HepG2 (cell line): ENCODE measurements around the gene C20orf144. TPM values are rescaled to one million over a fixed set of nuclear protein-coding genes. Genes with fewer than 3 reads are reported as not detected.

Experiments
- ARNT2 ChIP-seq: sonication (generic); formaldehyde crosslinking; IDR thresholded peaks from 2 replicates; pipeline ENCODE4 v1.8.0; 2022; ENCODE audit warnings: mild to moderate bottlenecking, low read depth, missing genetic modification reagents, moderate library complexity
- ATF7-NPFF ChIP-seq: sonication (generic); formaldehyde crosslinking; IDR thresholded peaks from 2 replicates; pipeline ENCODE4 v1.8.1; 2023; ENCODE audit warnings: mild to moderate bottlenecking, low read depth, missing genetic modification reagents, moderate library complexity
- BATF2 ChIP-seq: sonication (generic); formaldehyde crosslinking; IDR thresholded peaks from 2 replicates; pipeline ENCODE4 v1.8.0; 2022; ENCODE audit warnings: mild to moderate bottlenecking, missing genetic modification reagents, moderate library complexity
- BCL3 ChIP-seq: sonication (generic); formaldehyde crosslinking; IDR thresholded peaks from 2 replicates; pipeline ENCODE4 v1.5.1; 2020; ENCODE audit warnings: mild to moderate bottlenecking, missing genetic modification reagents, moderate library complexity
- CCDC6 ChIP-seq: sonication (generic); formaldehyde crosslinking; IDR thresholded peaks from 2 replicates; pipeline ENCODE4 v1.8.1; 2022; ENCODE audit warnings: mild to moderate bottlenecking, missing genetic modification reagents, moderate library complexity
- CERS6 ChIP-seq: sonication (generic); formaldehyde crosslinking; IDR thresholded peaks from 2 replicates; pipeline ENCODE4 v1.5.0; 2020; ENCODE audit warnings: missing genetic modification reagents
- HMG20B ChIP-seq: conservative IDR thresholded peaks from 2 replicates; pipeline ENCODE4 v1.6.1; 2016; ENCODE audit warnings: missing genetic modification reagents, missing compliant biosample characterization
- HNRNPL ChIP-seq: fragments of 200-400 bp; formaldehyde crosslinking; IDR thresholded peaks from 2 replicates; pipeline ENCODE4 v1.6.1; 2017; ENCODE audit warnings: mild to moderate bottlenecking, low read depth, low read length
- HOXA9 ChIP-seq: sonication (generic); formaldehyde crosslinking; IDR thresholded peaks from 2 replicates; pipeline ENCODE4 v1.8.1; 2022; ENCODE audit warnings: missing genetic modification reagents, mild to moderate bottlenecking, moderate library complexity, borderline replicate concordance
- KDM4B ChIP-seq: sonication (generic); formaldehyde crosslinking; IDR thresholded peaks from 2 replicates; pipeline ENCODE4 v1.4.0; 2020; ENCODE audit warnings: missing genetic modification reagents
- KMT2B ChIP-seq: IDR thresholded peaks from 2 replicates; pipeline ENCODE4 v1.6.1; 2016; ENCODE audit warnings: missing genetic modification reagents, missing compliant biosample characterization
- MTF1 ChIP-seq: sonication (generic); formaldehyde crosslinking; IDR thresholded peaks from 2 replicates; pipeline ENCODE4 v1.5.0; 2020; ENCODE audit warnings: missing genetic modification reagents
- NBN ChIP-seq: fragments of 450-650 bp; conservative IDR thresholded peaks from 2 replicates; pipeline ENCODE4 v1.6.1; 2017
- NCOA1 ChIP-seq: sonication (generic); formaldehyde crosslinking; IDR thresholded peaks from 2 replicates; pipeline ENCODE4 v1.9.0; 2021; ENCODE audit warnings: missing genetic modification reagents
- NFATC3 ChIP-seq: sonication (generic); formaldehyde crosslinking; IDR thresholded peaks from 2 replicates; pipeline ENCODE4 v1.5.1; 2020; ENCODE audit warnings: mild to moderate bottlenecking, missing genetic modification reagents
- NONO ChIP-seq, 2 experiments: fragments of 450-650 bp in 1 of 2; sonication (generic) in 1 of 2; formaldehyde crosslinking in 1 of 2; IDR thresholded peaks in 1 of 2; conservative IDR thresholded peaks in 1 of 2; 2 replicates each; pipeline versions ENCODE4 v1.6.1 to v1.8.0; 2017 to 2022; ENCODE audit warnings: mild to moderate bottlenecking in 1 of 2, missing genetic modification reagents in 1 of 2, moderate library complexity in 1 of 2
- PPARG ChIP-seq: conservative IDR thresholded peaks from 2 replicates; pipeline ENCODE4 v1.6.1; 2016; ENCODE audit warnings: missing biosample characterization, missing genetic modification reagents
- RAD21 ChIP-seq: fragments of 450-650 bp; formaldehyde crosslinking; IDR thresholded peaks from 2 replicates; pipeline ENCODE4 v1.5.0; 2020; ENCODE audit warnings: mild to moderate bottlenecking
- RAD51 ChIP-seq: fragments of 450-650 bp; IDR thresholded peaks from 2 replicates; pipeline ENCODE4 v1.6.1; 2016; ENCODE audit warnings: borderline replicate concordance
- TCF7L2 ChIP-seq: IDR thresholded peaks from 2 replicates; pipeline ENCODE4 v1.6.1; 2011; ENCODE audit warnings: mild to moderate bottlenecking, low read depth, low read length, moderate library complexity
- TOE1 ChIP-seq: sonication (generic); formaldehyde crosslinking; IDR thresholded peaks from 2 replicates; pipeline ENCODE4 v1.4.0; 2020; ENCODE audit warnings: mild to moderate bottlenecking, missing genetic modification reagents
- ZBTB25 ChIP-seq: IDR thresholded peaks from 2 replicates; pipeline ENCODE4 v1.6.1; 2018; ENCODE audit warnings: missing genetic modification reagents
- ZBTB3 ChIP-seq: sonication (generic); formaldehyde crosslinking; IDR thresholded peaks from 2 replicates; pipeline ENCODE4 v1.4.0; 2020; ENCODE audit warnings: low read depth, mild to moderate bottlenecking, moderate library complexity, missing genetic modification reagents, borderline replicate concordance
- ZFYVE20 ChIP-seq: sonication (generic); formaldehyde crosslinking; IDR thresholded peaks from 2 replicates; pipeline ENCODE4 v1.8.0; 2023; ENCODE audit warnings: low read depth, mild to moderate bottlenecking, moderate library complexity, missing genetic modification reagents, borderline replicate concordance
- ZNF24 ChIP-seq: fragments of 450-650 bp; IDR thresholded peaks from 2 replicates; pipeline ENCODE4 v1.6.1; 2017; ENCODE audit warnings: antibody characterized with exemption, mild to moderate bottlenecking
- ZNF264 ChIP-seq: sonication (generic); formaldehyde crosslinking; IDR thresholded peaks from 2 replicates; pipeline ENCODE4 v1.4.0; 2020; ENCODE audit warnings: missing genetic modification reagents
- ZNF781 ChIP-seq: sonication (generic); formaldehyde crosslinking; IDR thresholded peaks from 2 replicates; pipeline ENCODE4 v1.5.1; 2020; ENCODE audit warnings: borderline replicate concordance, mild to moderate bottlenecking, missing genetic modification reagents; ENCODE audit errors: not compliant biosample characterization
- polyA plus RNA-seq, 8 experiments: library from polyadenylated mRNA; depleted of rRNA in 3 of 8; stranded (reverse) in 7 of 8; unstranded in 1 of 8; fragments of >200 nt; fragmentation: Illumina TruSeq in 4 of 8; extraction: Trizol in 4 of 8; gene quantifications; 2 replicates each; pipeline versions ENCODE4 v1.2.1 to v1.2.3, GENCODE V29; 2011 to 2016; ENCODE audit warnings: low read depth in 4 of 8, missing spikeins in 1 of 8, mixed read lengths in 1 of 8; ENCODE audit not compliant: insufficient read depth in 1 of 8
- total RNA-seq, 5 experiments: library from RNA; depleted of rRNA; stranded (reverse); fragments of >200 nt; fragmentation: Illumina TruSeq; extraction: Trizol; gene quantifications; 2 replicates each; pipeline ENCODE4 v1.2.3, GENCODE V29; 2016; ENCODE audit warnings: low read depth in 1 of 5

Gene C20orf144
- total and polyA plus RNA-seq, 2 of the 13 experiments (the other 11 are each of a cell fraction or from before 2014, with no cell fraction given): 0.09 to 0.16 TPM

- TF ChIP-seq CERS6 (CRISPR knock-in tag): no peak
- no peak; the same call in 1 of the 2 replicates for TF ChIP-seq TOE1 (CRISPR knock-in tag)
- no peak for TF ChIP-seq ZFYVE20
- TF ChIP-seq ZNF781 (CRISPR knock-in tag): peak; percentile 1
- no peak for TF ChIP-seq ARNT2 (CRISPR knock-in tag)
- no peak for TF ChIP-seq BATF2 (CRISPR knock-in tag)
- TF ChIP-seq ATF7-NPFF (CRISPR knock-in tag): 0 out of 2 replicates have a peak, but pooled peaks have one; percentile 23
- no peak for TF ChIP-seq KDM4B (CRISPR knock-in tag)
- TF ChIP-seq HOXA9 (CRISPR knock-in tag): no peak
- TF ChIP-seq PPARG: no peak
- no peak for TF ChIP-seq NBN
- TF ChIP-seq ZNF24: no peak
- TF ChIP-seq TCF7L2: no peak
- TF ChIP-seq MTF1: no peak
- TF ChIP-seq RAD51: no peak
- TF ChIP-seq BCL3 (CRISPR knock-in tag): no peak
- no peak for TF ChIP-seq NCOA1
- TF ChIP-seq NFATC3 (CRISPR knock-in tag): 0 out of 2 replicates have a peak, but pooled peaks have one; percentile 37
- no peak for TF ChIP-seq RAD21 (CRISPR knock-in tag)
- 0 out of 2 replicates have a peak, but pooled peaks have one; percentile 2 for TF ChIP-seq ZNF264 (CRISPR knock-in tag)
- no peak for TF ChIP-seq KMT2B
- TF ChIP-seq ZBTB25: no peak
- TF ChIP-seq HMG20B: no peak
- TF ChIP-seq ZBTB3 (CRISPR knock-in tag): no peak
- no peak for TF ChIP-seq HNRNPL
- TF ChIP-seq NONO (IDR thresholded peaks at IDR 0.05): no peak
- no peak for TF ChIP-seq NONO (CRISPR knock-in tag; conservative IDR thresholded peaks at IDR 0.05)
- TF ChIP-seq CCDC6 (CRISPR knock-in tag): no peak
Observed at GRCh38 chr20:33675136-33675959, 13.2 kb downstream of the C20orf144 start (continued).
